Uterus (tissue), 4 donors: Measurements from ENCODE around the gene MACC1. TPM values are rescaled to one million over a fixed set of nuclear protein-coding genes. Genes with fewer than 3 reads are reported as not detected.

ENCODE experiments used
- DNase-seq, 2 donors: peaks; one replicate each; pipeline ENCODE4 v3.0.0-alpha.2; 2019 to 2020
- H3K27ac ChIP-seq, 2 donors: fragments of 200-600 bp; sonication (generic); 1 replicate in 1 of 2; 2 replicates in 1 of 2; pipeline ENCODE4 v1.5.1; 2016 to 2018
- H3K27me3 ChIP-seq, 2 donors: fragments of 200-600 bp; sonication (generic); one replicate each; pipeline ENCODE4 v1.5.1; 2018 to 2019; ENCODE audit warnings: control low read depth in 1 of 2
- H3K36me3 ChIP-seq, 2 donors: fragments of 200-600 bp; sonication (generic); one replicate each; pipeline ENCODE4 v1.5.1; 2019; ENCODE audit warnings: control low read depth in 1 of 2
- H3K4me1 ChIP-seq, 2 donors: fragments of 200-600 bp; sonication (generic); one replicate each; pipeline ENCODE4 v1.5.1; 2018 to 2019; ENCODE audit warnings: control low read depth in 1 of 2
- H3K4me3 ChIP-seq, 2 donors: fragments of 200-600 bp; sonication (generic); 1 replicate in 1 of 2; 2 replicates in 1 of 2; pipeline ENCODE4 v1.5.1; 2018 to 2019; ENCODE audit warnings: mild to moderate bottlenecking in 1 of 2
- H3K9me3 ChIP-seq, 2 donors: fragments of 200-600 bp; sonication (generic); one replicate each; pipeline ENCODE4 v1.5.1; 2019; ENCODE audit warnings: control low read depth in 1 of 2
- POLR2A ChIP-seq, 2 donors: fragments of 450-650 bp; IDR thresholded peaks; one replicate each; pipeline ENCODE4 v1.6.1; 2016; ENCODE audit warnings: antibody characterized with exemption in 2 of 2, mild to moderate bottlenecking in 1 of 2, moderate library complexity in 1 of 2
- intact Hi-C: fragments of 100-400 bp; cut with DNase I; formaldehyde crosslinking; loops from one replicate; pipeline ENCODE4 v1.15.1; 2023; ENCODE audit warnings: low total_unique reads
- total RNA-seq, 4 donors: library from RNA; depleted of rRNA in 3 of 4; stranded (reverse); fragments of >200 nt in 3 of 4; gene quantifications; one replicate each; pipeline versions ENCODE4 v1.1.0 to v1.2.4, GENCODE V29; 2014 to 2023
- TF ChIP-seq, protein P1 (sequence below), 4 experiments: fragments of 200-600 bp in 2 of 4; fragments of 450-650 bp in 2 of 4; sonication (generic) in 2 of 4; IDR thresholded peaks; one replicate each; pipeline ENCODE4 v1.5.1; 2016 to 2019; ENCODE audit warnings: antibody characterized with exemption in 4 of 4, mild to moderate bottlenecking in 2 of 4, moderate library complexity in 1 of 4
- donor health status: DM: yes; HTN: yes; CAD: no.

MACC1 gene, protein sequence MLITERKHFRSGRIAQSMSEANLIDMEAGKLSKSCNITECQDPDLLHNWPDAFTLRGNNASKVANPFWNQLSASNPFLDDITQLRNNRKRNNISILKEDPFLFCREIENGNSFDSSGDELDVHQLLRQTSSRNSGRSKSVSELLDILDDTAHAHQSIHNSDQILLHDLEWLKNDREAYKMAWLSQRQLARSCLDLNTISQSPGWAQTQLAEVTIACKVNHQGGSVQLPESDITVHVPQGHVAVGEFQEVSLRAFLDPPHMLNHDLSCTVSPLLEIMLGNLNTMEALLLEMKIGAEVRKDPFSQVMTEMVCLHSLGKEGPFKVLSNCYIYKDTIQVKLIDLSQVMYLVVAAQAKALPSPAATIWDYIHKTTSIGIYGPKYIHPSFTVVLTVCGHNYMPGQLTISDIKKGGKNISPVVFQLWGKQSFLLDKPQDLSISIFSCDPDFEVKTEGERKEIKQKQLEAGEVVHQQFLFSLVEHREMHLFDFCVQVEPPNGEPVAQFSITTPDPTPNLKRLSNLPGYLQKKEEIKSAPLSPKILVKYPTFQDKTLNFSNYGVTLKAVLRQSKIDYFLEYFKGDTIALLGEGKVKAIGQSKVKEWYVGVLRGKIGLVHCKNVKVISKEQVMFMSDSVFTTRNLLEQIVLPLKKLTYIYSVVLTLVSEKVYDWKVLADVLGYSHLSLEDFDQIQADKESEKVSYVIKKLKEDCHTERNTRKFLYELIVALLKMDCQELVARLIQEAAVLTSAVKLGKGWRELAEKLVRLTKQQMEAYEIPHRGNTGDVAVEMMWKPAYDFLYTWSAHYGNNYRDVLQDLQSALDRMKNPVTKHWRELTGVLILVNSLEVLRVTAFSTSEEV
- total RNA-seq: 10 to 100 TPM in 1 of 4 donors, 1 to 10 TPM in 2, not detected in 1; 1.0 to 23.9 (median 1.5) TPM

DNA sequence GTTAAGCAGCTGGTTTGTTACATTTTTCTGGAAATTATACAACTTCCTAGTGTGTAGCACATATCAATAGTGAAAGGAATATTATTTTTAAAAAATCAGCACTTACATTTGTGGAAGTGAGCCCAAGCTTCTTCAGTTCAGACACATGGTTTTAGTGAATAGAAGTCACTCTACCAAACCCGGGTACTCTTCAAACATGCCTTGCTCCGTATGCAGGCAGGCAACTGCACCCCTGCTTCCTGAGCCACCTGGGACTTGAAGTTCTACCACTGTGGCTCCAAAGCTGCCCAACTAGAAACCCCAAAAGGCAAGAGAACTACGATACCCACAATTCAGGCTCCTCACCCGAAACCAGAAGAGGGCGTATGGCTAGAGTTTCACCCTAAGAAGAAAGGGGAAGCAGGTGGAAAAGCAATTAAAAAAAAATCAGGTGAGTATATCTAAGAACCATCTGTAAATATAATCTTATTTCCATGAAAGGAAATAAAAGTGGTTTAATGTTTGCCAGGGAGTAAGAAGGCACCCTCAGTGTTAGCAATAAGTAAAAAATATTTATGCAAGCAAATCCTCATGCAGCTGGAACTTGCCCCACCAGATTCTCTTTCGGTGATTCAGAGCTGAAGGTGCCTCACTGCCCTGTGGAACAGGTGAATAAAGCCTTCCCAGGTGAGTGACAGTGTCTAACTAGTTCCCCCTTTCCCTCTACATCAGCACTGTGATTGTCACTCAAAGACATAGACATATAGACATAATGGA, at the start of gene MACC1:
Gene MACC1 (minus strand): TSS at position 192 of the 756 bp plus-strand sequence. CDS start 55,522 bp downstream, outside the sequence.
- Histone ChIP-seq H3K27me3 (no peaks in the 10 kb centered on the region), H3K9me3 (no peaks in the 10 kb centered on the region), H3K4me3 (no peak within 1 kb of the TSS), H3K4me1 (no peaks in the 10 kb centered on the region), H3K36me3 (no peaks in the 10 kb centered on the region), H3K27ac (no peak within 1 kb of the TSS)
- no peak for DNase-seq
- TF ChIP-seq POLR2A (IDR thresholded peaks at IDR 0.05): no peak
- TF ChIP-seq, protein P1, sequence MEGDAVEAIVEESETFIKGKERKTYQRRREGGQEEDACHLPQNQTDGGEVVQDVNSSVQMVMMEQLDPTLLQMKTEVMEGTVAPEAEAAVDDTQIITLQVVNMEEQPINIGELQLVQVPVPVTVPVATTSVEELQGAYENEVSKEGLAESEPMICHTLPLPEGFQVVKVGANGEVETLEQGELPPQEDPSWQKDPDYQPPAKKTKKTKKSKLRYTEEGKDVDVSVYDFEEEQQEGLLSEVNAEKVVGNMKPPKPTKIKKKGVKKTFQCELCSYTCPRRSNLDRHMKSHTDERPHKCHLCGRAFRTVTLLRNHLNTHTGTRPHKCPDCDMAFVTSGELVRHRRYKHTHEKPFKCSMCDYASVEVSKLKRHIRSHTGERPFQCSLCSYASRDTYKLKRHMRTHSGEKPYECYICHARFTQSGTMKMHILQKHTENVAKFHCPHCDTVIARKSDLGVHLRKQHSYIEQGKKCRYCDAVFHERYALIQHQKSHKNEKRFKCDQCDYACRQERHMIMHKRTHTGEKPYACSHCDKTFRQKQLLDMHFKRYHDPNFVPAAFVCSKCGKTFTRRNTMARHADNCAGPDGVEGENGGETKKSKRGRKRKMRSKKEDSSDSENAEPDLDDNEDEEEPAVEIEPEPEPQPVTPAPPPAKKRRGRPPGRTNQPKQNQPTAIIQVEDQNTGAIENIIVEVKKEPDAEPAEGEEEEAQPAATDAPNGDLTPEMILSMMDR (IDR thresholded peaks at IDR 0.05): no peak
- intact Hi-C loops: no loop called here

DNA sequence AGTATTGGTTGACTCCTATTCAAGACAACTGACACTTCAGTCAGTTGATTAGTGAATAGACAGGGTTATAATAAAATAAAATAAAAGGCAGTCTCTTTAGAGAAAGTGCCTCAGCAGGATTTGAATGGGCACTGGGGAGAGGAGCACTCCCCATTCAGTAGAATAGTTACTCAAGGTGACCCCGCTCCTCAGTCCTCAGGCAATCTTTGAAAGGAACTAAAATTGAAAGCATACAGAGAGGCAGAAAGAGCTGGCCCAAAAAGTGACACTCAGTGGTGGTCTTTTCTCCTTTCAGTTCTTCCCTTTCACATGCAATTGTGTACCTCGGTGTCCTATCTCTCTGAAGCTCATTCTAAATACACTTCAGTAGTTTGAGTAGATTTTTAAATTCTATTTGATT, 47.4 kb upstream of the MACC1 start:
- Histone ChIP-seq H3K27me3 (no peaks in the 10 kb centered on the region), H3K4me1 (no peaks in the 10 kb centered on the region), H3K27ac (no peak overlapping the region), H3K4me3 (no peak overlapping the region), H3K9me3 (no peaks in the 10 kb centered on the region), H3K36me3 (no peaks in the 10 kb centered on the region)
- intact Hi-C loops: no loop called here
- DNase-seq: no peak
- TF ChIP-seq POLR2A (IDR thresholded peaks at IDR 0.05): no peak
- TF ChIP-seq, protein P1 (IDR thresholded peaks at IDR 0.05): no peak

DNA sequence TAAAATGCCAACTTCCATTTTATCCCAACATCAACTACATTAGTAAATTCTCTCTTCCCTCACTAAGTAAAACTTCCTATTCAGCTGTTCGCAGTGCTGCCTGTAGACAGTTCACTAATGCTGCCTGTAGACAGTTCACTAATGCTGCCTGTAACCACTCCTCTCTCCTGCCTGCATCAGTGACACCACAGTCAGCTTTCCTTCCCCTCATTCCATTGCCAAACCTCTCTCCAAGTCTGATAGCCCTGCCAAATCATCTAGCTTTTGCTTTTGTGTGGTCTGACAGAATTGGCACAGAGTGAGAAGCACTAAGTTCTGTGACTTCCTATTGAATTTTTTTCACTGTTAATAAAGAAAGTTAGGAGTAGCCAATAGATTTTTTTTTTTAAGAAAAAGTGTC, 43.0 kb upstream of the MACC1 start:
- H3K27ac ChIP-seq: no peak overlapping the region
- H3K36me3 ChIP-seq: no peaks in the 10 kb centered on the region
- no peaks in the 10 kb centered on the region for H3K27me3 ChIP-seq
- H3K9me3 ChIP-seq: no peaks in the 10 kb centered on the region
- intact Hi-C loops: no loop called here
- TF ChIP-seq, protein P1 (IDR thresholded peaks at IDR 0.05): no peak
- TF ChIP-seq POLR2A (IDR thresholded peaks at IDR 0.05): no peak
- DNase-seq: no peak
- no peaks in the 10 kb centered on the region for H3K4me1 ChIP-seq
- no peak overlapping the region for H3K4me3 ChIP-seq

DNA sequence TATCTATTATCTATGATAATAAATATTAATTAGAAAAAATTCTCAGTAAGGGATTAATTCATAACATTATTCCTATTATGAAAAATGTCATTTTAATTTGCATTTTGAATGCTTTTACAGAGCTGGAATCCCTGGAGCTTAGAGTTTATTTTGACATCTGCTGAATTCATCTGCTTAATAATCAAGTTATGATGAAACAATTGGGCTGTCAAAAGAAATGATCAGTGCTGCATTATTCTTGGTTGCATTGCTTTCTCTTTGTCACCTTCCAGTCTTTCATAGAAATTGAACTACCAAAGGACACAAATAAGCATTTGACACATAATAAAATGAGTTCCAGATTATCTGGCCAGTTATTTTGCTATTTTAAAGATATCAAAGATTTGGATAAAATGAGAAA, 40.0 kb upstream of the MACC1 start:
- no peak for TF ChIP-seq POLR2A (IDR thresholded peaks at IDR 0.05)
- TF ChIP-seq, protein P1 (IDR thresholded peaks at IDR 0.05): no peak
- Histone ChIP-seq H3K27ac (no peak overlapping the region), H3K4me1 (no peaks in the 10 kb centered on the region), H3K36me3 (no peaks in the 10 kb centered on the region), H3K4me3 (no peak overlapping the region), H3K27me3 (no peaks in the 10 kb centered on the region), H3K9me3 (no peaks in the 10 kb centered on the region)
- DNase-seq: no peak
- intact Hi-C loops: no loop called here
